WTC11 (cell line): ENCODE measurements around the gene TCN2. TPM values are rescaled to one million over a fixed set of nuclear protein-coding genes. Genes with fewer than 3 reads are reported as not detected.

ENCODE experiments used
- ATAC-seq: fragments of 200-7000 bp; cut with Tn5 transposase; 2 replicates; pipeline ENCODE4 v1.10.0; 2021; ENCODE audit warnings: mild to moderate bottlenecking, moderate library complexity
- CTCF ChIA-PET: fragments of 300-600 bp; sonication (Branson Sonifier 250); formaldehyde crosslinking; loops from one replicate; lab custom pipeline; 2021; ENCODE audit warnings: antibody characterized with exemption; lab: Charles Lee
- POLR2A ChIA-PET: fragments of 350-600 bp; sonication (Branson Sonifier 250); formaldehyde crosslinking; loops from one replicate; lab custom pipeline; 2021; ENCODE audit warnings: antibody characterized with exemption; lab: Charles Lee
- DNase-seq: peaks from one replicate; pipeline ENCODE4 v3.0.0; 2021; ENCODE audit warnings: low spot score
- H3K27ac Mint-ChIP-seq: 2 replicates; pipeline ENCODE4 v1.8.0; 2021; ENCODE audit warnings: mixed read lengths
- H3K27me3 Mint-ChIP-seq: 2 replicates; pipeline ENCODE4 v1.8.0; 2021; ENCODE audit warnings: low read depth, mild to moderate bottlenecking, moderate library complexity, mixed read lengths
- H3K36me3 Mint-ChIP-seq: 2 replicates; pipeline ENCODE4 v1.8.0; 2021; ENCODE audit warnings: mixed read lengths
- H3K4me1 Mint-ChIP-seq: 2 replicates; pipeline ENCODE4 v1.8.0; 2022; ENCODE audit warnings: mixed read lengths
- H3K4me3 Mint-ChIP-seq: 2 replicates; pipeline ENCODE4 v1.8.0; 2021; ENCODE audit warnings: mild to moderate bottlenecking, moderate library complexity, mixed read lengths
- H3K9me3 Mint-ChIP-seq: 2 replicates; pipeline ENCODE4 v1.8.0; 2021; ENCODE audit warnings: mixed read lengths
- ESRRA ChIP-seq: sonication (generic); formaldehyde crosslinking; IDR thresholded peaks from 2 replicates; pipeline ENCODE4 v1.8.1; 2022; ENCODE audit warnings: mild to moderate bottlenecking, missing genetic modification reagents, borderline replicate concordance
- FOXP4 ChIP-seq: sonication (generic); formaldehyde crosslinking; IDR thresholded peaks from 2 replicates; pipeline ENCODE4 v1.8.0; 2022; ENCODE audit warnings: mild to moderate bottlenecking, missing genetic modification reagents
- GTF2I ChIP-seq: fragments of 250-450 bp; sonication (Bioruptor Pico); conservative IDR thresholded peaks from 2 replicates; pipeline ENCODE4 v1.4.0; 2021; ENCODE audit warnings: mild to moderate bottlenecking
- HMGXB4 ChIP-seq: sonication (generic); formaldehyde crosslinking; IDR thresholded peaks from 2 replicates; pipeline ENCODE4 v1.8.1; 2023; ENCODE audit warnings: mild to moderate bottlenecking, moderate library complexity, missing genetic modification reagents
- OVOL2 ChIP-seq: fragments of 250-450 bp; sonication (Bioruptor Pico); IDR thresholded peaks from 2 replicates; pipeline ENCODE4 v1.9.0; 2021; ENCODE audit warnings: mild to moderate bottlenecking, borderline replicate concordance
- PRDM15 ChIP-seq: sonication (generic); formaldehyde crosslinking; IDR thresholded peaks from 2 replicates; pipeline ENCODE4 v1.8.0; 2022; ENCODE audit warnings: missing genetic modification reagents
- PRRX2 ChIP-seq: fragments of 250-450 bp; sonication (Bioruptor Pico); IDR thresholded peaks from 2 replicates; pipeline ENCODE4 v1.8.0; 2021; ENCODE audit warnings: mild to moderate bottlenecking
- TEAD1 ChIP-seq: sonication (generic); formaldehyde crosslinking; IDR thresholded peaks from 2 replicates; pipeline ENCODE4 v1.8.0; 2022; ENCODE audit warnings: mild to moderate bottlenecking, missing genetic modification reagents
- USF2 ChIP-seq: sonication (generic); formaldehyde crosslinking; IDR thresholded peaks from 2 replicates; pipeline ENCODE4 v1.8.1; 2023; ENCODE audit warnings: mild to moderate bottlenecking, missing genetic modification reagents, moderate library complexity
- ZBTB21 ChIP-seq: sonication (generic); formaldehyde crosslinking; IDR thresholded peaks from 2 replicates; pipeline ENCODE4 v1.8.1; 2023; ENCODE audit warnings: mild to moderate bottlenecking, missing genetic modification reagents, borderline replicate concordance
- ZMAT4 ChIP-seq: fragments of 250-450 bp; sonication (Bioruptor Pico); IDR thresholded peaks from 2 replicates; pipeline ENCODE4 v1.9.0; 2021; ENCODE audit warnings: mild to moderate bottlenecking
- ZNF396 ChIP-seq: fragments of 250-450 bp; sonication (Bioruptor Pico); IDR thresholded peaks from 2 replicates; pipeline ENCODE4 v1.8.0; 2021; ENCODE audit warnings: mild to moderate bottlenecking, moderate library complexity, borderline replicate concordance
- ZNF671 ChIP-seq: fragments of 250-450 bp; sonication (Bioruptor Pico); IDR thresholded peaks from 2 replicates; pipeline ENCODE4 v1.8.0; 2021; ENCODE audit warnings: mild to moderate bottlenecking
- ZSCAN18 ChIP-seq: fragments of 250-450 bp; sonication (Bioruptor Pico); IDR thresholded peaks from 2 replicates; pipeline ENCODE4 v2.1.2; 2022; ENCODE audit warnings: mild to moderate bottlenecking, moderate library complexity
- total RNA-seq: library from RNA; stranded (reverse); gene quantifications from 3 replicates; pipeline ENCODE4 v1.2.3, GENCODE V29; 2021

TCN2 gene
- total RNA-seq, 1 experiment from 2014 or later: 39.0 TPM

- TF ChIP-seq HMGXB4 (CRISPR knock-in tag) (no peak), USF2 (CRISPR knock-in tag) (no peak), ZNF396 (CRISPR knock-in tag) (no peak), PRDM15 (CRISPR knock-in tag) (no peak), OVOL2 (CRISPR knock-in tag) (no peak), PRRX2 (no peak), ESRRA (CRISPR knock-in tag) (no peak)
These were observed 64.1 kb downstream of the TCN2 start (continued) for GRCh38 chr22:30671071-30671470.

GRCh38 chr22:30673136-30673535, 66.2 kb downstream of the TCN2 start:
- Mint-ChIP-seq H3K9me3 (no peaks in the 10 kb centered on the region), H3K4me1 (peaks cover 5% of the 10 kb centered on the region), H3K27me3 (peaks cover 31% of the 10 kb centered on the region), H3K27ac (no peak overlapping the region), H3K4me3 (no peak overlapping the region), H3K36me3 (no peaks in the 10 kb centered on the region)
- ATAC-seq (no peak), DNase-seq (no peak)
- CTCF ChIA-PET: interaction anchor here (1.4 kb wide), 1 partner anchor 38 kb away, joined by 6 read pairs; no protein-coding TSS in a partner anchor
- TF ChIP-seq ZSCAN18 (no peak), ZBTB21 (CRISPR knock-in tag) (no peak), FOXP4 (CRISPR knock-in tag) (no peak), ZMAT4 (CRISPR knock-in tag) (no peak), TEAD1 (CRISPR knock-in tag) (no peak), GTF2I (no peak)
- POLR2A ChIA-PET: no interaction called here

- DNase-seq (no peak), ATAC-seq (no peak)
- H3K27me3 Mint-ChIP-seq: peaks cover 18% of the 10 kb centered on the region
- no peaks in the 10 kb centered on the region for H3K9me3 Mint-ChIP-seq
- H3K36me3 Mint-ChIP-seq: no peaks in the 10 kb centered on the region
- H3K27ac Mint-ChIP-seq: no peak overlapping the region
- ChIA-PET CTCF (interaction anchor here (1.4 kb wide), 1 partner anchor 40 kb away, joined by 6 read pairs; no protein-coding TSS in a partner anchor), POLR2A (no interaction called here)
- no peak overlapping the region for H3K4me3 Mint-ChIP-seq
- peaks cover 10% of the 10 kb centered on the region for H3K4me1 Mint-ChIP-seq
- no peak for TF ChIP-seq ZNF671
These were observed 67.5 kb downstream of the TCN2 start for GRCh38 chr22:30674482-30674881.
